Subcutaneous abdominal adipose tissue (tissue), 5 donors: Measurements from ENCODE around the gene GNA15.

ENCODE experiments used
- H3K27ac ChIP-seq: one replicate; pipeline ENCODE4 v1.7.0; 2013; ENCODE audit warnings: low read depth, mild to moderate bottlenecking, inconsistent platforms, low read length, moderate library complexity
- H3K27me3 ChIP-seq, 5 donors: one replicate each; pipeline ENCODE4 v1.7.0; 2013; ENCODE audit warnings: low read length in 5 of 5, inconsistent platforms in 1 of 5; ENCODE audit not compliant: control insufficient read depth in 5 of 5, insufficient read depth in 4 of 5
- H3K36me3 ChIP-seq, 5 donors: one replicate each; pipeline ENCODE4 v1.7.0; 2013; ENCODE audit warnings: low read length in 5 of 5; ENCODE audit not compliant: control insufficient read depth in 5 of 5, insufficient read depth in 5 of 5
- H3K4me1 ChIP-seq, 5 donors: one replicate each; pipeline ENCODE4 v1.7.0; 2013; ENCODE audit warnings: low read length in 5 of 5, mild to moderate bottlenecking in 3 of 5, moderate library complexity in 1 of 5; ENCODE audit not compliant: control insufficient read depth in 5 of 5, insufficient read depth in 5 of 5
- H3K4me3 ChIP-seq, 5 donors: one replicate each; pipeline ENCODE4 v1.7.0; 2013; ENCODE audit warnings: low read length in 5 of 5, low read depth in 1 of 5
- H3K9ac ChIP-seq, 5 donors: one replicate each; pipeline ENCODE4 v1.7.0; 2013; ENCODE audit warnings: low read length in 5 of 5, mild to moderate bottlenecking in 4 of 5, moderate library complexity in 3 of 5
- H3K9me3 ChIP-seq, 5 donors: one replicate each; pipeline ENCODE4 v1.7.0; 2013; ENCODE audit warnings: low read length in 5 of 5; ENCODE audit not compliant: control insufficient read depth in 5 of 5
- donor health status: healthy.
- donor health status: healthy.
- donor health status: healthy.
- donor health status: healthy.
- donor health status: healthy.

The GNA15 gene

GRCh38 chr19:3098515-3099346 lies 37.1 kb upstream of the GNA15 start:
- H3K9me3 ChIP-seq, result no peaks in the 10 kb centered on the region
- peak overlapping the region; percentile 59 for H3K27ac ChIP-seq
- peak overlapping the region; percentile 44 to 94 (median 56) for H3K4me3 ChIP-seq
- peak overlapping the region; percentile 63 to 99 (median 81) for H3K9ac ChIP-seq
- no peaks in the 10 kb centered on the region for H3K36me3 ChIP-seq
- no peaks in the 10 kb centered on the region for H3K27me3 ChIP-seq
- peaks cover 18 to 79% (median 73%) of the 10 kb centered on the region in 5 donors for H3K4me1 ChIP-seq

- no peaks in the 10 kb centered on the region for H3K9me3 ChIP-seq
- H3K36me3 ChIP-seq, result no peaks in the 10 kb centered on the region
- H3K4me3 ChIP-seq, result peak overlapping the region in 3 of 5 donors; percentile 56 to 94 (median 91)
- peak overlapping the region; percentile 59 for H3K27ac ChIP-seq
- no peaks in the 10 kb centered on the region for H3K27me3 ChIP-seq
- H3K9ac ChIP-seq, result peak overlapping the region in 3 of 5 donors; percentile 81 to 99 (median 98)
- H3K4me1 ChIP-seq, result peaks cover 18 to 86% (median 81%) of the 10 kb centered on the region in 5 donors
These were observed 36.3 kb upstream of the GNA15 start for GRCh38 chr19:3099347-3100145.

DNA sequence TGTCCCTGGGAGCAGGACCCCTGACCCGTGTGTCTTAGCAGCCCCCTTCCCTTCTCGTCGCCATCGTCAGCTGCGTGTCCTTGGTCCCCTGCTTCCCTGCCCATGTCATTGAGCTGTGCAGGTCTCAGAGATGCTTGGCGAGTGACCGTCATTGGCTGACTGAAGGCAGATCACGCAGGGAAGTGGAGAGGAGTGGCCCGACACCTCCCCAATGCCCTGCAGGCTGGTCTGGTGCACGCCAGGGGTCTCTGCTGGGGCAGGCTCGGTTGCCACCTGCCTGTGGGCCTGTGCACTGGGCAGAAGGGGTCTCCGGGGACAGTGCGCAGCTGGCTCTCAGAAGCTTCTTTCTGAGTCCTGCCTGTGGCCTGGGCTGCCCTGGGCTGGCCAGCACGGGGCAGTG lies 35.5 kb upstream of the GNA15 start:
- no peak overlapping the region for H3K27ac ChIP-seq
- no peaks in the 10 kb centered on the region for H3K27me3 ChIP-seq
- no peaks in the 10 kb centered on the region for H3K9me3 ChIP-seq
- peaks cover 18 to 82% (median 76%) of the 10 kb centered on the region in 5 donors for H3K4me1 ChIP-seq
- H3K9ac ChIP-seq, result peak overlapping the region in 2 of 5 donors; percentile 16 to 98
- no peaks in the 10 kb centered on the region for H3K36me3 ChIP-seq
- no peak overlapping the region for H3K4me3 ChIP-seq

DNA sequence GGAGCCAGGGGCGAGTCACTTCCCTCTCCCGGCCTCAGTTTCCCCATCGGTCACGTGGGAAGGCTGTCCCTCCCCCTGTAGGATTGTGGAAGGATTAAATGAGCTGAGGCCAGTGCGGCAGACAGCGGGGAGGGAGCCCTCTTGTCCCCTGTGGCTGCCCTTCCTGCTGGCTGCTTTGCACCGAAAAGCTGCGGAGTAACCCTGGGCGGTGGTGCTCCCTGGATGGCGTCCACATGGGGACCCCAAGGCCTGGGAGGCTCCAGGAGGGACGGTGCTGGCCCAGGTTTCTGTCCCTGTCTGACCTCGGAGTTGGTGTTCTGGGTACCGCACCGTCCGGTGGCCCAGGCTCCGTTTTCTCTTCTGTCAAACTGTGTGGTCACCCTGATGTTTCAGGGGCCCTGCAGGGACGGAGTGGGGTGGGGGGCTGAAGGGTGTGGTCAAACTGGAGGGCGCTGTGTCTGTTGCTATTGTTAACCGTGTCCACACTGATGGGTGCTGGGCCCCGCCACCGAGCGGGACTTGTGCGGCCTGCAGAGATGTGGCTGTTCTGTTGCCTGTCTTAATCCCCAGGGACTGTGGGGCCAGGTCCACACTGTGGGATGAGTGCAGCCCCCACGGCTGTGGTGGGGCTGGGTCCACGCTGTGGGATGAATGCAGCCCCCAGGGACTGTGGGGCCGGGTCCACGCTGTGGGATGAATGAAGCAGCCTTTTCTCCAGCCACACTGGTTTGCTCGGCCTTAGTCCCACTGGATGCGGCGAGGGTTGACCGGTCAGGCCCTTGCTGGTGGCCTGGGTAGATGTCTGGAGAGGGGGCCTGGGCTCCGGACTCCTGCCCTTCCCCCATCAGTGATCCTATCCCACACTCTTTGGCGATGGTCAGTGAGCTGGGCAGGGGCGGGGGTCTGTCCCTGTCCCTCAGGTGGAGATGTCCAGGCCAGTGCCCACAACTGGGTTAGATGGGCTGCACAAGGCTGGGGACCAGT lies 34.8 kb upstream of the GNA15 start:
- Histone ChIP-seq H3K9ac (peak overlapping the region in 2 of 5 donors; percentile 16 to 64), H3K27me3 (no peaks in the 10 kb centered on the region), H3K27ac (no peak overlapping the region), H3K4me1 (peaks cover 15 to 79% (median 75%) of the 10 kb centered on the region in 5 donors), H3K36me3 (no peaks in the 10 kb centered on the region), H3K9me3 (no peaks in the 10 kb centered on the region), H3K4me3 (no peak overlapping the region)

GRCh38 chr19:3102239-3103140 lies 33.3 kb upstream of the GNA15 start:
- peaks cover 7 to 69% (median 68%) of the 10 kb centered on the region in 5 donors for H3K4me1 ChIP-seq
- H3K27ac ChIP-seq, result no peak overlapping the region

DNA sequence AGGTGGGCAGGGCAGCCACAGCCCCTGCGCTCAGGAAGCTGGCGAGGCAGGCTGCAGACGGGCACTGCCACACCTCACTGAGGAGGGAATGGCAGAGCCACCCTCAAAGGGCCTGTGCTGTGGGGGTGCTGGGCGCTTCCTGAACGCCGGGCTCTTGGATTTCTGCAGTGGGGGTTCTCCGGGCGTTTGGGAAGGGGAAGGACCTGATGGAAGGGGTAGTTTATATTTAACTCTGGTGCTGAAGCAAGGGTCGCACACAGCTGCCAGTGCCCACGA lies 31.2 kb upstream of the GNA15 start:
- H3K4me1 ChIP-seq, result peaks cover 3 to 51% (median 47%) of the 10 kb centered on the region in 5 donors
- H3K27me3 ChIP-seq, result no peaks in the 10 kb centered on the region
- no peak overlapping the region for H3K9ac ChIP-seq
- H3K27ac ChIP-seq, result no peak overlapping the region
- H3K36me3 ChIP-seq, result no peaks in the 10 kb centered on the region
- no peak overlapping the region for H3K4me3 ChIP-seq
- H3K9me3 ChIP-seq, result no peaks in the 10 kb centered on the region

More at GRCh38 chr19:3102239-3103140, 33.3 kb upstream of the GNA15 start:
- H3K36me3 ChIP-seq, result no peaks in the 10 kb centered on the region
- no peaks in the 10 kb centered on the region for H3K27me3 ChIP-seq
- H3K4me3 ChIP-seq, result no peak overlapping the region
- no peaks in the 10 kb centered on the region for H3K9me3 ChIP-seq
- H3K9ac ChIP-seq, result no peak overlapping the region

DNA sequence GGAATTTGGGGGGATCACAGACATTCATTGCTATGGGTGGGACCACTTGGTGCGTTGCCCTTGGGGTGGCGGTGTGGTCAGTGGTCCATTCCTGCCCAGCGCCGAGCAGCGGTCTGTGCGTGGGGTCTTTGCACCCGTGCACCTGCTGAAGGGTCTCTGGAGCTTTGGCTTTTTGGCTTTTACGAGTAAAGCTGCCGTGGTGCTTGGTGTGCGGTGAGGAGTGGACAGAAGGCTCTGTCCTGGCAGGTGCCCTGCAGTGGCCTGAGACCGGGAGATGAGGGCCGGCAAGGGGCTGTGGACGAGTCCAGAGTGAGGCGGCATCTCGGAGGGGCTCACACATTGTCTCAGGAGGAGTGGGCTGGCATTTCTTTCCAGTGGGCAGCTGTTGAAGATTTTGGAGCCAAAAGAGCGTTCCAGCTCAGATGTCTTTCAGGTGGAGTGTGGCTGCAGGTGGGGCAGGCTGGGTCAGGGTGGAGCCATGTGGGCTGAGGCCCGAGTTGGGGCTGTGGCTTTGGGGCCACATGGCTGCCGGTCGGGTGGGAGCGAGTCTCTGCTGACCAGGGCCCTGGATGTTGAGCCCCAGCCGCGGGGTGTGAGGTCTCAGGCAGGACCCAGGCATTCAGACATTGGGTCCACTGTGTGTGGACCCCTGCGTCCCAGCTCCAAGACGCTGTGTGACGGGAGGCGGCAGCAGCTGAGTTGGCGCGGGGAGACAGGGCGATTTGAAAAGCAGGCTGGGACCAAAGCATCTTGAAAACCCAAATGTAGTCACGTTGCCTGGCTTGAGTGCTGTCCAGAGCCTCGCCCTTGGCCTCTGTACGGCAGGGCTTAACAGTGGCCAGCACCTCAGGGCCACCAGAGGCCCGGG lies 30.0 kb upstream of the GNA15 start:
- Histone ChIP-seq H3K4me1 (peaks cover 3 to 39% (median 34%) of the 10 kb centered on the region in 5 donors), H3K27ac (no peak overlapping the region), H3K9ac (no peak overlapping the region)

GRCh38 chr19:3106509-3107141 lies 29.2 kb upstream of the GNA15 start:
- Histone ChIP-seq H3K9me3 (no peaks in the 10 kb centered on the region), H3K9ac (no peak overlapping the region), H3K4me3 (no peak overlapping the region), H3K27me3 (no peaks in the 10 kb centered on the region), H3K27ac (no peak overlapping the region), H3K4me1 (peaks cover 2 to 31% (median 27%) of the 10 kb centered on the region in 5 donors), H3K36me3 (peaks cover 0 to 18% (median 12%) of the 10 kb centered on the region in 5 donors)

More for the DNA sequence above, 30.0 kb upstream of the GNA15 start:
- Histone ChIP-seq H3K27me3 (no peaks in the 10 kb centered on the region), H3K4me3 (no peak overlapping the region), H3K9me3 (no peaks in the 10 kb centered on the region), H3K36me3 (peaks cover 0 to 10% (median 5%) of the 10 kb centered on the region in 5 donors)
